Activated T-cell treated with anti-CD3 and anti-CD28 coated beads for 1 hour (primary cell): ENCODE results near the gene GLYATL1B.
"Not testable (repeated sequence)": the region's sequence is repeated elsewhere in the genome, so short reads cannot be mapped to it uniquely, and the experiment has no call there.

Experiments
- DNase-seq: peaks from one replicate; pipeline ENCODE4 v3.0.0-alpha.2; 2020; ENCODE audit warnings: low read depth

The GLYATL1B gene

DNA sequence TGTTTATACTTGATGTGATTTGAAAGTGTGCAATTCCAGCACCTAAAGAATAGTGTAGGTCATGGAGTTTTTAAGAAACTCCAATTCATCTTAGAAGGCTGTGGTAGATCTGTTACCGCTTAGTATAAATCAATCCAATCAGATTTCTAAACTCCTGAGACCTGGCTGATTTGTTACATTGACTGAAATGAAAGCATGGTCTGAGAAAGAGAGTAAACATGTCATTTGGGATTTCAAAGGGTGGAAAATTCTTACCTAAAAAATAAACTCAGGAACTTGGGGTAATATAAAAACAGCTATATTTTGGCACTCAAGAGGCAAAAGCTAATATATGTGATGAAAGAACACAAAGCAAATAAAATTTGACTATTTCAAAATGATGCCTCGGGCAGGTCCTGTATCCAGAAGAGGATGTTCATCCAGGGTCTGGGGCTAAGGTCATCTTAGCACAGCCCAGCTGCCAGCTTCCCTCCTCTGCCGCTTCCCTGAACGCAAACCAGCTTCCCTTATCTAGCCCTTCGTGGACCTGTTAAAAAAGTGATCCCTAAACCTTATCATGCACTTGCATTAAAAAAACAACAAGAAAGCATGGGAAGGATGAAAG lies 10.0 kb downstream of the GLYATL1B start:
- DNase-seq: not testable (repeated sequence)

DNA sequence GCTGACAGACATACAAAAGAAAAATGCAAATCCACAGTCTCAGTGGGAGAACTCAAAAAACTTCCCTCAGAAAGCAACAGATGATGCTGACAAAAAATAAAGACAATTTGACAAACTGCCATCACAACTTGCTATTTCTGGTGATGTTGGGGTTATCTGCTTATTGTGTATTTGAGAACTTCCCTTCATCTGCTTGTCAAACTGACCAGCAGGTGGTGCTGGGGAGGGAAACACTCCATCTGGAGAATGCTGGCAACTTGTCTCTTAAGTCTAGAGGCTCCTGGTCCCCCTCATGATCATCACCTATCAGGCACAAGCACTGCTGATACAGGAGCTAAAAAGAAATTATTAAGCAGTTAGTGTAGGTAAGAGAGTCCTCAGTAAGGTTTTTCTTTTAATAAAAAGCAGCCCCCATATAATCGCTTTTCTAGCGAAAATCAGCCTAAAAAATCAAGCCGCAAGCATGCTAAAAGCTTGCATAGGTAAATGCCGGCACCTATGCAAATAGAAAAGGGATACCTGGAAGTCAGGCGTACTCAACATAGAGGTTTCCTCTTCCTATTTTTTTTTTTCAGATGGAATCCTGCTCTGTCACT lies 11.1 kb downstream of the GLYATL1B start:
- DNase-seq: peak; percentile 62

DNA sequence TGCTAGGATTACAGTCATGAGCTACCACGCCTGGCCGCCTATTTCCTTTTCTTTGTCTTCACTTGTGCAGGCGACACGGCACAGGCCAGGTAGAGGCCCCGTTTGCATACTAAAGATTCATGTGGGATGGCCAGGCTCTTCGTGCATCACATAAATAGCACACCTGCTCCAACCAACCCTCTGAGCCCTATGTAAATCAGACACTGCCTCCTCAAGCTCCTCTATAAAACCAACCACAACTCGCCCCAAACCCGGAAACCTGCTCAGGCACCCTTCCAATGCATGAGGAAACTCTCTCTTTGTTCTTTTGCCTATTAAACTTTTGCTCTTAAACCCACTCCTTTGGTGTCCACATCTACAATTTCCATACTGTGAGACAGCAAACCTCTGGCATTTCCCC lies 11.8 kb downstream of the GLYATL1B start:
- DNase-seq: not testable (repeated sequence)

DNA sequence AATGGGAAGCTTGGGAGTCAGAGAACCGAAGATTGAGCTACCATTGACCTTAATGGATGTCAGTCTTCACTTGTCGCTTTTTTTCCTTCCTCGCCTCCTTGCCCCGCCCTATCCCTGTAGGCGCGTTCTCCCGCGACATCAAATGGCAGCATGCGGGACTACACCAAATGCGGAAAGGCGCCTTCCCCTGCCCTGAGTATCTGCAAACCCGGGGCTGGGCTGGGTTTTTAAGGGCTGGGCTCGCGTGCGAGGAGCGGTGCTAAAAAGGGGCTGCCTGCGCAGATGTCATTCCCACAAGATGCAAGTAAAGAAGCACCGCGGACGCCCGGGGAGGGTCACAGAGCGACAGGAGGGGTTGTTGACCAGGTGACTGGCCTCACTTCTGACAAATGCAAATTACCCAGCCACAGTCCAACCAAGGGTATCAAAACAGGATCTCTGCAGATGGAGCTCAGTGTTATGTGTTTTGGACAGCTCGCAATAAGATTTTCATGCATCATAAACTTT lies 16.2 kb downstream of the GLYATL1B start:
- peak; percentile 42 for DNase-seq

DNA sequence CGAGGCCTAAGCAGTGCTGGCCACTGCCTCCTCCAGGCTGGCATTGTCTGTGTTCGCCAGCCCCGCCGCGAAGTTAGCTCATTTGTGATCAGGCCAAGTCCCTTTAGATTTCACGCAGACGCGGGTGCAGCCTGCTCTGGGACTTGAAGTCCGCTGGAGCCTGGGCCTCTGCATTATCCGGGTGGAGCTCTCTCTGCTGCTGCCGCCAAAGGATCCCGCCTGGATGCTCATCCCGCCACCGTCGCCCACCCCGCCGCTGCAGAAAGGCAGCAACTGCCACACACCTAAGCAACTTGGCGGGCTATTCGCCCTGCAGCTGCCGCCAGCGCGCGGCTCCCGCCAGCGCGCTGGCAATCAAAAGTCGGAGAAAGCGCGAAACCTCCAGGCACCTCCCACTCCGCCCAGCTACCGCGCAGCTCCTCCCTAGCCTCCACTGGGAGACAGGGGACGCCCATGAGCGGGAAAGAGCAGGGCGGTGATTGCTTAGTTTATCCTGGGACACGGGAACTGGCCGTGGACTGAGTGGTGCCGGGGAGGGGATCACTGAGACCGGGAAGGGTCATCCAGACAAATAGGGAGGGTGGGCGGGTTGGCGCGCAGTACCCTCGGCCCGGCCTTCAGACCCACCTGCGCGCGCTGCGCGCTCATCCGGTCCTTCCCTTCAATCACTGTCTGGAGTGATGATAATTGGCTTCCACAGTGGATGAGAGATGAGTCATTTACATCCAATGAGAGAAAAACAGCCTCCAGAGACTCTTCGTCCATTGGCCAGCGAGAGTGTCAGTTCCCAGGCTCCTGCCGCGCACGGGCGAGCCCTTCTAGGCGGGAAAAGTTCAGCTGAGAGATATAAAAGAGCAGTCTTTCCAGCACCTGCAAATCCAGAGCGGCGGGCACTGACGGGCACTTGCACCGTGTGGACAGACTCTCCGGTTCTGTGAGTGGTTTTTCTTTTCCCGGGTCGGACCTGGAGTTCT lies 20.5 kb downstream of the GLYATL1B start, which contains the start of gene FAM111B:
FAM111B (plus strand) TSS at position 875 of the 974 bp plus-strand sequence. CDS start 2,389 bp downstream, outside the sequence.
- peak; percentile 8 for DNase-seq

DNA sequence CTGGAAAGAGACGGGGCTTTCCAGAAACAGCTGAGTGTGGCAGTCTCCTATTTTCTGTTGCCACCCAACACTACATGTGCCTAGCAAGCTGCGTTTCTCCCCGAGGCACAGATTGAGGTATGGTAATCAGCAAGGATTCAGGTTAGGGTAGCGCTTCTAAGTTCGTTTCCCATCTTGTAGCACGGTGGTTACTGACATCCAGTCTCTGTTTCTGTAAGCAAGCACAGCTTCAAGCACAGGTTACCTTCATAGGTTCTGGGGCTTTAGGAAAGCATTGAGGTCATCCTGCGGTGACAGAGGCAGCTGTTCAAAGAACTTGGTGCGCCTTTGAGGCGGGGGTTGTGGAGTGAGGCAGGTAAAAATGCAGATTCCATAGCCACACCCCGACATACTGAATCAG lies 21.6 kb downstream of the GLYATL1B start:
- not testable (repeated sequence) for DNase-seq

DNA sequence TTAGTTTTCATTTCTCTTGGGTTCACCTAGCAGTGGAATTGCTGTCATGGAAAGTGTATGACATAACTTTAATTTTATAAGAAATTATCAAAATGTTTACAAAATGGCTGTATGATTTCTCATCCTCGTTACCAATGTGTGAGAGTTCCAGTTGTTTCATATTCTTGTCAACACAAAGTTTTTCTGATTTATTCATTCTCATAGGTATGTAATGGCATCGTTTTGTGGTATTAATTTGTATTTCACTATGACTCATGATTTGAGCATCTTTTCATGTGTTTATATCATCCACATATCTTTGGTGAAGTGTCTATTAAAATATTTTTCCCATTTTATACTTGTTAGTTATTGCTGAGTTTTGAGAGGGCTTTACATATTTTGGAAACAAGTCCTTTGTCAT lies 26.4 kb downstream of the GLYATL1B start:
- no peak for DNase-seq

DNA sequence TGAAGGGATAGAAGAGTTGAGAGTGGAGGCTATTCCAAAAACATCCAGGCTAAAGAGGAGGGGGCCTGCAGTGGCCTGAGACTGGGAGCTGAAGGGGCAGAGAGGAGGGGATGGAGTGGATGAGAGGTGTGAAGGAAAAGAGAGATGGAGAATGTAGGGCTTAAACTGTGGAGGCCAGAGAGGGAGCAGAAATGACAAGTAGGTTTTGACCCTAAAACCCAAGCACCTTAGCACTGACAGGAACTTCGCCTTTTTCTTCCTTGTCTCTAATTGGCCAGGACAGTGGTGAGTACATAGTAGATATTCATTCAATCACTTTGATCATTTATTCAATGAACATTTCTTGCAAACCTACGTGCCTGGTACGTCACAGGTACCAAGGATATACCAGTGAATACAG lies 28.2 kb downstream of the GLYATL1B start:
- no peak for DNase-seq

DNA sequence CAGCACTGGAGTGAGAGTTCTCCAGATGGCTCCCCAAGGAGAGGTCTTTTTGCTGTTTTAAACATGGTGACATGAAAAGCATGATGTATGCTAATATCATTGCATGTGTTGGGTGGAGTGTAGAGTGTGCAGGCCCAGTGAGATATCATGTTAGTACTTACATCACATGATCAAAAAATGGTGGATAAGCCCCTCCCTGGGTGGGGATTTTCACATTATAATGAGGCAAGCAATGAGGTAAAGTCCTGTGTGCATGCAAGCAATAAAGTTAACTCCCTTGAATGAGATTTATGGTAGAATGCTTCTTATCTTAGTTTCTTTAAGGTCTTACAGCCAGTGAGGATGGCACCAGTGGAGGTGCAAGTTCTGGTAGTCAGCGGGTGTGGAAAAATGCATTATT lies 29.4 kb downstream of the GLYATL1B start:
- DNase-seq: no peak

DNA sequence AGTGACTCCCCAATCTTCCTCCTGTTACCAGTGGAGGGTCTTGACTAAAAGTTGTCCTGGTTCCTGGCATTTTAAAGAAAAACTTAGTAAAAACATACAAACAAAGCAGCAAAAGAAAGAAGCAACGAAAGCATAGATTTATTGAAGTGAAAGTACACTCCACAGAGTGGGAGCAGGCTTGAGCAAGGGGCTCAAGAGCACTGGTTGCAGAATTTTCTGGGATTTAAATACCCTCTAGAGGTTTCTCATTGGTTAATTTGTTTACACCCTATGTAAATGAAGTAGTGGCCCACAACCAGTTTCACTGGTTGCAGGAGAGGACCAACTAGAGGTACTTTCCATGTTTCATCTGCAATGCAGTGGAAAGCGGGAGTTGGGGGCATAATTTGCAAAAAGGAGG lies 31.7 kb downstream of the GLYATL1B start:
- DNase-seq: no peak

DNA sequence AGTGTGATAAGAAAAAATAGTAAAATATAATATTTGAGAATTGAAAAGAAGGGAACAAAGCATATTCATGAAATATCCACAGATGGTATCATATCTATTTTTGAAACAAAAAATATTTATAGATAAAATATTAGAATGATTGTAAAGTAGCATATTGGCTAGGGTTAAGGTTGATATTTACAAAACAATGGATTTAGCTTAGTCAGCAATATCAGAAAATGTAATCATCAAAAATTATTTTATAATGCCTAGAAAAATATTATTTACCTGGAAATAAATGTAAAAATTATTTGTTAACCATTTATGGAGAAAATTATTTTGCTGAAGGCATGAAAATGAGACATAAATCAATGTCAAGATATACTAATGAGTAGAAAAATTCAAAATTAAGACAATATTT lies 33.7 kb downstream of the GLYATL1B start:
- DNase-seq: no peak

DNA sequence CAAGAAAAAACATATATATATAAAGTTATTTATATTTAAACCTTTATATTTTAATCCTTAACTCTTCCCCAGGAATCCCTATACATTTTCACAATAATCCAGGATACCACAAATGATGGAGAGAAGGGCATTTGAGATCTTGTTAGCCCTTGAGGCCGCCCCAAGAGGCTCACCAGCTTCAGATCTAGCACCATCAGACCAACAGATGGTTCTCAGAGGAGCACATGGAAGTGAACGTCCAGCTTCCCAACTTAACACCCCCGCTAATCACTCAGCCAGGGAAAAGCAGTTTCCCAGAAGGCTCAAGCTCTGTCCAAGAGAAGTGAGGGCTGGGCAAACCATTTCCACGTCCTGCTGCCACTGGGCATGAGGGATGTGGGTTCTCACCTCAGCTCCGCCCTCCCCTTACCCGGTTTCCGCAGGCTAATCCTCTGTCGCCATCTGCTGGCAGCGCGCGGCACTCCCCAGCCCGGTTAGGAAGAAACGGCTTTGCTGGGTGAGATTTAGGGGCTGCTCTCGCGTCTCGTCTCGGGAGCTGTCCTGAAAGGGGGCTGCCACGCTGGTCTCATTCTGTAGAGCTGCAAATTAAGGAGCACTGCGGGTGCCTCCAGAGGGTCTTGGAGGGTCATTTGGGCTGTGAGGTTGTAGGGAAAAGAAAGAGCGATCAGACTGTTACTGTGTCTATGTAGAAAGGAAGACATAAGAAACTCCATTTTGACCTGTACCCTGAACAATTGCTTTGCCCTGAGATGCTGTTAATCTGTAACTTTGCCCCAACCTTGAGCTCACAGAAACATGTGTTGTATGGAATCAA lies 49.7 kb downstream of the GLYATL1B start:
- peak; percentile 88 for DNase-seq

DNA sequence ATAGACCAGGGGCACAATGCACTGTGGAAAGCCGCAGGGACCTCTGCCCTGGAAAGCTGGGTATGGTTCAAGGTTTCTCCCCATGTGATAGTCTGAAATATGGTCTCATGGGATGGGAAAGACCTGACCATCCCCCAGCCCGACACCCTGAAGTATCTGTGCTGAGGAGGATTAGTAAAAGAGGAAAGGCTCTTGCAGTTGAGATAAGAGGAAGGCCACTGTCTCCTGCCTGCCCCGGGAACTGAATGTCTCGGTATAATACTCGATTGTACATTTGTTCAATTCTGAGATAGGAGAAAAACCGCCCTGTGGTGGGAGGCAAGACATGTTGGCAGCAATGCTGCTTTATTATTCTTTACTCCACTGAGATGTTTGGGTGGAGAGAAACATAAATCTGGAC lies 50.4 kb downstream of the GLYATL1B start:
- DNase-seq: not testable (repeated sequence)

DNA sequence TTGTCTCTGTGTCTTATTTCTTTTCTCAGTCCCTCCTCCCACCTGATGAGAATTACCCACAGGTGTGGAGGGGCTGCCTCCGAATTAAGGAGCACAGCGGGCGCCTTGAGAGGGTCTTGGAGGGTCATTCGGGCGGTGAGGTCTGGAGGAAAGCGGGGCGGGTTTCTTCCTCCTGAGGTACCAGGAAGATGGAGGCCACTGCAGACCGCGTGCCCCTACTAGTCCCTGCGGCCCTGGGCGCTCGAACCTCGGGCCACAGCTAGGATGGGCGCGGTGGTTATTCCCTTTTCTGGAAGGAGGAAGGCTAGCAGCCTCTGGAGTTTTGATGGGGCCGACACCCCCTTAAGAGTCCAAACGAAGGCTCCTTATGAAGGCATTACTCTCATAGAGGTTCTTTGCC lies 51.1 kb downstream of the GLYATL1B start:
- DNase-seq: no peak

DNA sequence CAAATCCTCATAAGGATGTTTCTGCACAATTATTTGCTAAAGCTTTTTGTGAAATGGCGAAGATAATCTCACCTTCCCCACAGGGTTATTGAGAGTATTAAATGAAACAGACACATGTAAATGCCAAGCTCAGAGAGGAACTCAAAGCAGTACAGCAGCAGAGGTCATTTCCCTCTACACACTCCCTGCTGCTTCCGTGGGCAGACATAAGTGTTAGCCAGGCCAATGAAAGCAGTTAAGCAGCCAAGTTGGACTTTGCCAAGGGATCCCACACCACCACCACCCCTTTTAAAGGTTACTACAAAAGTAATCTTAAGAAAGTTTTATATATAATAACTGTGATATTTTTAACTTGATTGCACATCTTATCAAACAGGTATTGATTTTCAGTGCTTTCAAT lies 52.5 kb downstream of the GLYATL1B start:
- DNase-seq: no peak

DNA sequence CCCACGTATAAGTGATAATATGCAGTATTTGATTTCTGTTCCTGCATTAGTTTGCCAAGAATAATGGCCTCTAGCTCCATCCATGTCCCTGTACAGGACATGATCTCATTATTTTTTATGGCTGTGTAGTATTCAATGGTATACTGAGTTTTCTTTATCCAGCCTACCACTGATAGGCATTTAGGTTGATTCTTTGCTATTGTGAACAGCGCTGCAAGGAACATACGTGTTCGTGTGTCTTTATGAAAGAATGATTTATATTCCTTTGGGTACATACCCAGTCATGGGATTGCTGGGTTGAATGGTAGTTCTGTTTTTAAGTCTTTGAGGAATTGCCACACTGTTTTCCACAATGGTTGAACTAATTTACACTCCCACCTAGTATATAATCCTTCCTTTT lies 55.1 kb downstream of the GLYATL1B start:
- DNase-seq: no peak

DNA sequence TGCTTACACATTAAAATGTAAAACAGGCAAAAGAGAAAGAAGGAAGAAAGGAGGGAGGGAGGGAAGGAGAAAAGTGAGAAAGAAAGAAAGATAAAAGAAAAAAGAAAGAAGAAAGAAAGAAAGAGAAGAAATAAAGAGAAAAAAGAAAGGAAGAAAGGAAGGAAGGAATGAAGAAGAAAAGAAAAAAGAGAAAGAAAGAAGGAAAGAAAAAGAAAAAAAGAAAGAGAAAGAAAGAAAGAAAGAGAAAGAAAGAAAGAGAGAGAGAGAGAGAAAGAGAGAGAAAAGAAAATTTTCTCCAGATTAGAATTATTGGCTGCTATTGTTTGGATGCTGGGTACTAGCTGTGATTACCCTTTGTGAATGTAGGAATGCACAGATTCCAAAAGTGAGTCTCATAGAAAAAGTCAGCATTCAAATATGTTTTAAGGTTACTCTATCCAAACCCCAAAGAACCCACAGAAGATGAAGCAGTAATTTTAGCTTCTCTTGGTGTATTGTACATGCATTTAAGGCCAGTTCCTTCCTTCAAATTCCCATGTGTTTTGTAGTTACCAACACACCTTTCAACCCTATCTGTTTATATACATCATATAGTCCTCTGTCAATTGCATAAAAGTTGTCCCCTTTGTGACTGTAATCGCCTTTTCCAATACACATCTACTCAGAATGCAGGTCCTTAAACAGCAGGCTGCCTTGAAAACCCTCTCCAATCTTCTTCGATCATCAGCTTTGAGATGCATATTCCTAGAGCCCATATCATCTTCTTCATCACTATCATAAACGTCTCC lies 55.8 kb downstream of the GLYATL1B start:
- no peak for DNase-seq

DNA sequence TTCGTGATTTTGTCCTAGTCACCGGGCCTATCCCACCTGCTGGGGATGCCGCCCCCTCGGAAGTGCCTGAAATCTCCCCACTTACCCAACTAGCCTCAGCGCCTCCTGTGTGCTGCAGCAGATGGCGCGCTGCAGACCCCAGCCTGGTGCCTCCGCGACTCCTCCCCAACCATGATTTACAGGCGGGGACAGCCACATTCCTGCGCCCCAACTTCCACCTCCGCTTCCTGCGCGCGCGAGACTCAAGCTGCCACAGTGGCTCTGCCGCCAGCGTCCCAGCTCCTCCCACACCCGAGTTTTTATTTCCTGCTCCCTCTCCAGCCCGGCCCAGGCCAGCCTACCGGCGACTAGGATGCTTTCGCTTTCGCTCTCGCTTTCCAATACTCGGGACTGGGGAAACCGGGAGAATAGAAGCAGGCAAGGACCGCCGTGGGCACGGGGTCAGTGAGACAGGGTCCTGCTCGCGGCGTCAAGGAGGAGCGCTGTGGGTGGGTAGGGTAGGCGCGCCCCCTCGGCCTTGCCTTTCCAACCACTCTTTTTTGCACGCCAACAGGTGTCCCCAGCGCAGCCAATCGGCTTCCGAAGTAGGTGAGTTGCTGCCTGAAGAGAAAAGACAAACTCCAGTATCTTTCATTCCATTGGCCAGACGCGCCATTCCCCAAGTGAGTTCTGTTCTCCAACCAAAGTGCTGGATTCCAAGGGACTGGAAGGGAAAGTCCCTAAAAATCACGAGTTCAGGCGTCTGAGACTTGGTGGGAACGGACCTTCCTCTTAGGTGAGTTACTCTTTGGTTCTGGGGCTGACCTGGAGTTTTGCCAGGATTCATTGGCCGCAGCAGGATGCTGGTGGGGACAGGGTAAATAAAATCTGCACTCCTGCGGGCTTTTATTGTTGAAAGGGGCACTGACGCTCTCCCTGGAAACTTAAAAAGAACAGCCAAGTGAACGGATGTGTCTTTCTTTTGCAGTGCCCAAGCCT lies 56.7 kb downstream of the GLYATL1B start, which contains the start of gene FAM111A:
FAM111A (plus strand) TSS at position 327 of the 978 bp plus-strand sequence. CDS start 6,017 bp downstream, outside the sequence.
- peak; percentile 74 for DNase-seq

DNA sequence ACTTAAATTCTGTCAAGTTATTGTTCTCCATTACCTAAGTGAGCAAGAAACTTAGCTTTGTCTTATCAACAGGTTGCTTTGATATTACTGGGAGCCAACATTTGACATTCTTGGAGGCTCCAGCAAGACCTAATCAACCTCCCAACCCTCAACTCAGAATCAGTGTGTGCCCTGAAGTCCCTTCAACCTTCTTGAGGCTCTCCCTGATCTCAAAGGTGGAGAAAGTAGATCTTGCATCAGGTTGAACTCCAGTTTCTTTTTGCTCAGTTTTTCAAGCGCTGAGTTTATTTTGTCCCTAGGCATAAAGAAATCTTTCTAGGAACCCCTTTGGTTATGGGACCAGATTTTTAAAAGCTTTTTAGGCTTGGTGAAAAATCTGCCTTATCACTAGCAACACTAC lies 58.0 kb downstream of the GLYATL1B start:
- DNase-seq: no peak
